SK-N-SH (cell line): ENCODE measurements around the gene TNFAIP3. TPM values are rescaled to one million over a fixed set of nuclear protein-coding genes. Genes with fewer than 3 reads are reported as not detected.

Source experiments
- CTCF ChIA-PET: fragments of 300-600, 350-600 bp; formaldehyde crosslinking; extraction: SDS; loops from one replicate; lab custom pipeline; 2021; lab: Yijun Ruan, JAX
- POLR2A ChIA-PET: fragments of 350-600 bp; sonication (Branson Sonifier 250); formaldehyde crosslinking; extraction: SDS; loops from one replicate; lab custom pipeline; 2020; ENCODE audit warnings: antibody characterized with exemption, inconsistent platforms; lab: Yijun Ruan, JAX
- DNase-seq: peaks from one replicate; pipeline ENCODE4 v3.0.0; 2012
- H2AFZ ChIP-seq: fragments of 200-600 bp; sonication (generic); 2 replicates; pipeline ENCODE4 v1.8.1; 2016; ENCODE audit warnings: antibody characterized with exemption, mild to moderate bottlenecking, low read depth
- H3F3A ChIP-seq: fragments of 200-600 bp; sonication (generic); replicated peaks from 2 replicates; pipeline ENCODE3; 2016; ENCODE audit warnings: antibody characterized with exemption, mild to moderate bottlenecking; ENCODE audit not compliant: insufficient read depth
- H3K27ac ChIP-seq, 2 experiments: fragments of 200-500 bp in 1 of 2; fragments of 200-600 bp in 1 of 2; sonication (Bioruptor generic) in 1 of 2; sonication (generic), shearing (Covaris generic) in 1 of 2; 2 replicates each; pipeline versions ENCODE4 v1.5.1 to v1.6.1; 2014 to 2016; ENCODE audit warnings: low read depth in 2 of 2, inconsistent platforms in 1 of 2, low read length in 1 of 2, mild to moderate bottlenecking in 1 of 2, mixed read lengths in 1 of 2
- H3K27me3 ChIP-seq: fragments of 200-600 bp; sonication (generic), shearing (Covaris generic); 2 replicates; pipeline ENCODE4 v1.6.1; 2016; ENCODE audit warnings: mixed run types; ENCODE audit not compliant: insufficient read depth
- H3K36me3 ChIP-seq, 2 experiments: fragments of 200-500 bp in 1 of 2; fragments of 200-600 bp in 1 of 2; sonication (Bioruptor generic) in 1 of 2; sonication (generic) in 1 of 2; replicated peaks in 1 of 2; 2 replicates each; pipeline versions ENCODE3 to v1.5.1; 2014 to 2016; ENCODE audit warnings: low read length in 1 of 2, mild to moderate bottlenecking in 1 of 2; ENCODE audit not compliant: insufficient read depth in 2 of 2, control insufficient read depth in 1 of 2
- H3K4me1 ChIP-seq, 2 experiments: fragments of 200-500 bp in 1 of 2; fragments of 200-600 bp in 1 of 2; sonication (Bioruptor generic) in 1 of 2; sonication (generic), shearing (Covaris generic) in 1 of 2; 2 replicates each; pipeline versions ENCODE4 v1.5.1 to v1.6.1; 2014 to 2016; ENCODE audit warnings: low read depth in 1 of 2, low read length in 1 of 2, mixed run types in 1 of 2; ENCODE audit not compliant: insufficient read depth in 2 of 2, control insufficient read depth in 1 of 2
- H3K4me2 ChIP-seq: fragments of 200-600 bp; sonication (generic), shearing (Covaris generic); 2 replicates; pipeline ENCODE4 v1.6.1; 2017; ENCODE audit warnings: mixed run types
- H3K4me3 ChIP-seq, 2 experiments: fragments of 200-500 bp in 1 of 2; fragments of 200-600 bp in 1 of 2; sonication (Bioruptor generic) in 1 of 2; sonication (generic), shearing (Covaris generic) in 1 of 2; 2 replicates each; pipeline versions ENCODE4 v1.5.1 to v1.8.1; 2014 to 2016; ENCODE audit warnings: low read depth in 2 of 2, inconsistent platforms in 1 of 2, low read length in 1 of 2, mild to moderate bottlenecking in 1 of 2, mixed read lengths in 1 of 2, moderate library complexity in 1 of 2
- H3K79me2 ChIP-seq: fragments of 200-600 bp; sonication (generic); 2 replicates; pipeline ENCODE4 v1.8.1; 2017; ENCODE audit warnings: mild to moderate bottlenecking; ENCODE audit not compliant: insufficient read depth
- H3K9ac ChIP-seq: fragments of 200-600 bp; sonication (generic); 2 replicates; pipeline ENCODE4 v1.6.1; 2017; ENCODE audit warnings: mixed run types
- H3K9me2 ChIP-seq: fragments of 200-600 bp; sonication (generic); 2 replicates; pipeline ENCODE4 v1.6.1; 2017; ENCODE audit warnings: mixed run types
- H3K9me3 ChIP-seq: fragments of 200-600 bp; sonication (generic); 2 replicates; pipeline ENCODE4 v1.6.1; 2017; ENCODE audit warnings: mixed run types, mild to moderate bottlenecking, moderate library complexity
- H4K20me1 ChIP-seq: fragments of 200-600 bp; sonication (generic); 2 replicates; pipeline ENCODE4 v1.6.1; 2017; ENCODE audit warnings: mild to moderate bottlenecking, mixed run types; ENCODE audit not compliant: insufficient read depth
- CHD2 ChIP-seq: fragments of 150-350 bp; IDR thresholded peaks from 2 replicates; pipeline ENCODE4 v1.6.1; 2018; ENCODE audit warnings: low read length; ENCODE audit not compliant: partially characterized antibody
- ELF1 ChIP-seq: IDR thresholded peaks from 2 replicates; pipeline ENCODE4 v1.4.0; 2012
- FOSL2 ChIP-seq: IDR thresholded peaks from 2 replicates; pipeline ENCODE4 v1.4.0; 2012; ENCODE audit warnings: low read depth, mild to moderate bottlenecking, moderate library complexity, borderline replicate concordance
- FOXJ3 ChIP-seq: sonication (generic); formaldehyde crosslinking; IDR thresholded peaks from 2 replicates; pipeline ENCODE4 v1.5.1; 2020; ENCODE audit warnings: mild to moderate bottlenecking, missing genetic modification reagents
- FOXM1 ChIP-seq: IDR thresholded peaks from 2 replicates; pipeline ENCODE4 v1.4.0; 2012; ENCODE audit warnings: low read depth, mild to moderate bottlenecking
- GATA2 ChIP-seq: sonication (generic); formaldehyde crosslinking; IDR thresholded peaks from 2 replicates; pipeline ENCODE4 v1.5.0; 2020; ENCODE audit warnings: mild to moderate bottlenecking, missing genetic modification reagents
- JUND ChIP-seq: IDR thresholded peaks from 2 replicates; pipeline ENCODE4 v1.4.0; 2012
- MAX ChIP-seq: IDR thresholded peaks from 2 replicates; pipeline ENCODE4 v1.4.0; 2012; ENCODE audit warnings: low read depth
- MEF2A ChIP-seq: IDR thresholded peaks from 2 replicates; pipeline ENCODE4 v1.4.0; 2012; ENCODE audit warnings: low read depth, borderline replicate concordance
- RAD21 ChIP-seq: IDR thresholded peaks from 2 replicates; pipeline ENCODE4 v1.6.1; 2012; ENCODE audit warnings: mild to moderate bottlenecking, low read length
- REST ChIP-seq: IDR thresholded peaks from 2 replicates; pipeline ENCODE4 v1.6.1; 2012; ENCODE audit warnings: mild to moderate bottlenecking, low read depth, low read length, moderate library complexity
- RFX5 ChIP-seq: IDR thresholded peaks from 2 replicates; pipeline ENCODE4 v1.6.1; 2012; ENCODE audit warnings: mild to moderate bottlenecking, improper control_type of control experiment, low read length
- RXRA ChIP-seq: IDR thresholded peaks from 2 replicates; pipeline ENCODE4 v1.4.0; 2012; ENCODE audit warnings: low read depth, mild to moderate bottlenecking, borderline replicate concordance
- SIN3A ChIP-seq: IDR thresholded peaks from 2 replicates; pipeline ENCODE4 v1.6.1; 2012; ENCODE audit warnings: low read depth, mild to moderate bottlenecking, low read length, moderate library complexity, borderline replicate concordance
- TAF1 ChIP-seq: IDR thresholded peaks from 2 replicates; pipeline ENCODE4 v1.6.1; 2012; ENCODE audit warnings: low read depth, mild to moderate bottlenecking, low read length, moderate library complexity, borderline replicate concordance
- TCF12 ChIP-seq: IDR thresholded peaks from 2 replicates; pipeline ENCODE4 v1.4.0; 2012
- WGBS: methylation state at CpG from one replicate; pipeline ENCODE4 v1.1.6; 2017; ENCODE audit warnings: low lambda C conversion rate; 5-methylcytosine and 5-hydroxymethylcytosine counted together
- polyA plus RNA-seq, 3 experiments: library from polyadenylated mRNA; depleted of rRNA; stranded (reverse); fragments of >200 nt; gene quantifications; 2 replicates each; pipeline ENCODE4 v1.2.3, GENCODE V29; 2012

The TNFAIP3 gene
- polyA plus RNA-seq, 1 of the 3 experiments (the other 2 are of a cell fraction): 1.0 TPM

DNA sequence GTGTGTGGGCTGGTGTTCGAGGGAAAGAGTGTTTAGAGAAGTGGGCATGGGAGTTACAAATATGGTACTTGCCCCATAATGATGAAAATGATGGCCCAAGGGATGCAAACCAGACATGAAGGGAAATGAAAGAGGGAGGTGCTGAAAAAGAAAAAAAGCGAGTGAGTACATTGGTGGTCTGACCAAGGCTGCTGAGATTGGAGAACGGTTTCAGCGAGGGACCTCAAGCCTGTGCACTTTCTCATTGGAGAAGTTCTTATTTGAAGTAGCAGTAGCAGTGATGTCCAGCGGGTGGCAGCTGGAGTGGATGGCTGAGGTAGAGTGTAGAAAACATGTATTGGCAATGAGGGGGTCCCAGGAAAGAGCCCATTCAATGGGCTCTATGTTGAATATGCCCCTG is 54.8 kb downstream of the TNFAIP3 start:
- no peaks in the 10 kb centered on the region for H3K36me3 ChIP-seq
- no peak overlapping the region for H3K9ac ChIP-seq
- 16% methylated on average over 5 of the region's 5 CpGs for WGBS
- H3K9me2 ChIP-seq: no peaks in the 10 kb centered on the region
- no peak overlapping the region for H3K27ac ChIP-seq
- peaks cover 3% of the 10 kb centered on the region; the same call in 1 of the 2 replicates for H3K27me3 ChIP-seq
- POLR2A ChIA-PET: no interaction called here
- H3K4me1 ChIP-seq: no peaks in the 10 kb centered on the region
- CTCF ChIA-PET: no interaction called here
- no peaks in the 10 kb centered on the region for H3K9me3 ChIP-seq
- no peak overlapping the region for H3K4me3 ChIP-seq
- H3F3A ChIP-seq: no peaks in the 10 kb centered on the region
- no peak for DNase-seq
- H4K20me1 ChIP-seq: no peaks in the 10 kb centered on the region
- H2AFZ ChIP-seq: no peak overlapping the region
- TF ChIP-seq CHD2 (no peak), MEF2A (no peak), RAD21 (no peak), FOSL2 (no peak)
- TF ChIP-seq, all 33 proteins: peak for 0
- no peak overlapping the region for H3K4me2 ChIP-seq
- H3K79me2 ChIP-seq: no peaks in the 10 kb centered on the region

DNA sequence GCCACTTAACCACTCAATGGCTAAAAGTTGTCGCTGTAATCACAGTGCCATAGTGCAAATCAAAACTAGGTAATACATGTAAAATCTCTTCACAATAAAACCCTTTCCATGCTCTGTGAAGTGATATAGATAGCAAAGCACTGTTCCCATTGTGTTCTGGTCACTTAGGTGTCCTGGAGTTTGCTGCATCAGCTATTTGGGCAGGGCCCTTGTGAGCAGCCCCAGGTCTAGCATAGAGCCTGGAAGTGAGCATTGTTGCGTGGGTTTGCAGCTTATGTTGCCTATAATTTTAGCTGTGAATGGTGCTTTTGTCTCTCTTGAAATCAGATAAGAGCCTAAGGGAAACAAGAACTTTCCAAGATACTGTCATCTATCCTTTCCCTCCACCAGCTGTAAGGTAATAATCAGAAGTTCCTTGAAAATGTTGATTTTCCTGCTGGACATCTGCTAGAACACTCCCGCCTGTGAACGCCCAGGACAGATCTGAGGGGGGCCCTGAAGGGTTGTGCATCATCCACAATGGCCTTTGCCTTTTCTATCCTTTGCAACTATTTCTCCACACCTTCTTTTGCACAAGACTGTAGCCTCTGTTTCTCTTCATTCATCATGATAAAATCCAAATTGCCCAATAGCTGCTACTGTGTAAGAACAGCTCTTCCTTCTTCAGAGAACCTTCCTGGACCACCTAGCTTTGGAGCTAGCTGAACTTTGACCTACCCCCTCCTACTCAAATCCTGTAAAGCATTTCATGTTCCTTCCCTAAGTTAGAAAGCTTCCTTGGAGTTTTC is 57.0 kb downstream of the TNFAIP3 start:
- 11% methylated on average over 4 of the region's 4 CpGs for WGBS
- POLR2A ChIA-PET: no interaction called here
- no peaks in the 10 kb centered on the region for H3K9me3 ChIP-seq
- CTCF ChIA-PET: interaction anchor here (1.7 kb wide), 1 partner anchor 21 kb away, joined by 4 read pairs; no protein-coding TSS in a partner anchor
- no peak overlapping the region for H2AFZ ChIP-seq
- no peaks in the 10 kb centered on the region for H3K36me3 ChIP-seq
- no peaks in the 10 kb centered on the region for H3K79me2 ChIP-seq
- H3K4me2 ChIP-seq: no peak overlapping the region
- H3K4me3 ChIP-seq: no peak overlapping the region
- no peak overlapping the region for H3K9ac ChIP-seq
- H3F3A ChIP-seq: no peaks in the 10 kb centered on the region
- H3K27ac ChIP-seq: no peak overlapping the region
- H3K27me3 ChIP-seq: peaks cover 3% of the 10 kb centered on the region; the same call in 1 of the 2 replicates
- no peaks in the 10 kb centered on the region for H3K9me2 ChIP-seq
- DNase-seq: no peak
- H3K4me1 ChIP-seq: no peaks in the 10 kb centered on the region
- H4K20me1 ChIP-seq: no peaks in the 10 kb centered on the region
- TF ChIP-seq RFX5: no peak
- TF ChIP-seq MAX: no peak
- TF ChIP-seq FOXM1: no peak
- TF ChIP-seq ELF1: no peak
- TF ChIP-seq GATA2 (CRISPR knock-in tag): no peak
- TF ChIP-seq RXRA: no peak
- TF ChIP-seq SIN3A: no peak
- no peak for TF ChIP-seq TAF1
- no peak for TF ChIP-seq REST
- TF ChIP-seq TCF12: no peak
- no peak for TF ChIP-seq FOXJ3 (CRISPR knock-in tag)
- no peak for TF ChIP-seq JUND
- TF ChIP-seq FOSL2: no peak
